ENCODE measurements around the gene USP14. TPM values are rescaled to one million over a fixed set of nuclear protein-coding genes. Genes with fewer than 3 reads are reported as not detected.

USP14 gene
- total RNA-seq, 2 donors from 2014 or later: 42.6 to 47.2 TPM

Small RNA genes lying within 50 kb of the gene (microRNA-seq; reads per million reads assigned to microRNA genes)
- gene MIR8078: 0 reads per million in 2 donors

Other genes with a start within 250 kb of the USP14 start
- not detected for gene TUBB8B, start 108.9 kb upstream of the USP14 start, total RNA-seq
- gene THOC1, start 109.5 kb downstream of the USP14 start, total RNA-seq: 10 to 100 TPM; 16.6 to 17.3 TPM

Measured in left cardiac atrium (tissue), 2 donors.